HepG2 (cell line): ENCODE results near the gene ATP2B2. TPM values are rescaled to one million over a fixed set of nuclear protein-coding genes. Genes with fewer than 3 reads are reported as not detected.
A peak's percentile ranks its signal among the peaks of the same experiment; 100 is the strongest.

ENCODE experiments used
- ARHGAP35 ChIP-seq: sonication (generic); formaldehyde crosslinking; IDR thresholded peaks from 2 replicates; pipeline ENCODE4 v1.9.0; 2022; ENCODE audit warnings: mild to moderate bottlenecking, inconsistent platforms, moderate library complexity, missing genetic modification reagents, borderline replicate concordance
- CENPBD1 ChIP-seq: sonication (generic); formaldehyde crosslinking; IDR thresholded peaks from 2 replicates; pipeline ENCODE4 v1.8.0; 2022; ENCODE audit warnings: missing genetic modification reagents, low read depth, mild to moderate bottlenecking, borderline replicate concordance
- HINFP ChIP-seq: sonication (generic); formaldehyde crosslinking; IDR thresholded peaks from 2 replicates; pipeline ENCODE4 v1.4.0; 2020; ENCODE audit warnings: low read depth, mild to moderate bottlenecking, missing genetic modification reagents
- JUN ChIP-seq: sonication (generic); formaldehyde crosslinking; IDR thresholded peaks from 2 replicates; pipeline ENCODE4 v1.4.0; 2020; ENCODE audit warnings: mild to moderate bottlenecking, missing genetic modification reagents
- KAT2B ChIP-seq: fragments of 150-350 bp; IDR thresholded peaks from 2 replicates; pipeline ENCODE4 v1.6.1; 2014; ENCODE audit warnings: low read depth, low read length, borderline replicate concordance
- LBX2 ChIP-seq: sonication (generic); formaldehyde crosslinking; IDR thresholded peaks from 2 replicates; pipeline ENCODE4 v1.5.0; 2020; ENCODE audit warnings: missing genetic modification reagents, mild to moderate bottlenecking, borderline replicate concordance
- NCOA1 ChIP-seq: sonication (generic); formaldehyde crosslinking; IDR thresholded peaks from 2 replicates; pipeline ENCODE4 v1.9.0; 2021; ENCODE audit warnings: missing genetic modification reagents
- NFE2L2 ChIP-seq: fragments of 150-350 bp; IDR thresholded peaks from 2 replicates; pipeline ENCODE4 v1.6.1; 2014; ENCODE audit warnings: low read length
- ONECUT2 ChIP-seq: sonication (generic); formaldehyde crosslinking; IDR thresholded peaks from 2 replicates; pipeline ENCODE4 v1.4.0; 2020; ENCODE audit warnings: missing genetic modification reagents
- SRSF1 ChIP-seq: fragments of 200-400 bp; formaldehyde crosslinking; optimal IDR thresholded peaks from 2 replicates; pipeline ENCODE3; 2017; ENCODE audit warnings: mild to moderate bottlenecking, low read depth, low read length, moderate library complexity
- TFDP1 ChIP-seq: IDR thresholded peaks from 2 replicates; pipeline ENCODE4 v1.6.1; 2016; ENCODE audit warnings: missing compliant biosample characterization, missing genetic modification reagents, borderline replicate concordance
- TIGD3 ChIP-seq: sonication (generic); formaldehyde crosslinking; IDR thresholded peaks from 2 replicates; pipeline ENCODE4 v1.5.1; 2020; ENCODE audit warnings: mild to moderate bottlenecking, missing genetic modification reagents, borderline replicate concordance
- ZBTB21 ChIP-seq: sonication (generic); formaldehyde crosslinking; IDR thresholded peaks from 2 replicates; pipeline ENCODE4 v1.4.0; 2020; ENCODE audit warnings: missing genetic modification reagents
- ZKSCAN8 ChIP-seq: IDR thresholded peaks from 2 replicates; pipeline ENCODE4 v1.6.1; 2016; ENCODE audit warnings: borderline replicate concordance, missing genetic modification reagents, missing compliant biosample characterization
- ZNF253 ChIP-seq: sonication (generic); formaldehyde crosslinking; IDR thresholded peaks from 2 replicates; pipeline ENCODE4 v1.8.0; 2022; ENCODE audit warnings: mild to moderate bottlenecking, missing genetic modification reagents, borderline replicate concordance
- ZNF44 ChIP-seq: sonication (generic); formaldehyde crosslinking; IDR thresholded peaks from 2 replicates; pipeline ENCODE4 v1.5.1; 2020; ENCODE audit warnings: mild to moderate bottlenecking, missing genetic modification reagents
- ZNF550 ChIP-seq: sonication (generic); formaldehyde crosslinking; IDR thresholded peaks from 2 replicates; pipeline ENCODE4 v1.4.0; 2020; ENCODE audit warnings: mild to moderate bottlenecking, missing genetic modification reagents, borderline replicate concordance
- ZNF652 ChIP-seq: IDR thresholded peaks from 2 replicates; pipeline ENCODE4 v1.6.1; 2016; ENCODE audit warnings: low read depth, borderline replicate concordance
- ZNF788 ChIP-seq: sonication (generic); formaldehyde crosslinking; IDR thresholded peaks from 2 replicates; pipeline ENCODE4 v1.5.0; 2020; ENCODE audit warnings: mild to moderate bottlenecking, missing genetic modification reagents, borderline replicate concordance
- ZNF83 ChIP-seq: sonication (generic); formaldehyde crosslinking; IDR thresholded peaks from 2 replicates; pipeline ENCODE4 v1.4.0; 2020; ENCODE audit warnings: missing genetic modification reagents, mild to moderate bottlenecking, borderline replicate concordance
- polyA plus RNA-seq, 8 experiments: library from polyadenylated mRNA; depleted of rRNA in 3 of 8; stranded (reverse) in 7 of 8; unstranded in 1 of 8; fragments of >200 nt; fragmentation: Illumina TruSeq in 4 of 8; extraction: Trizol in 4 of 8; gene quantifications; 2 replicates each; pipeline versions ENCODE4 v1.2.1 to v1.2.3, GENCODE V29; 2011 to 2016; ENCODE audit warnings: low read depth in 4 of 8, missing spikeins in 1 of 8, mixed read lengths in 1 of 8; ENCODE audit not compliant: insufficient read depth in 1 of 8
- total RNA-seq, 5 experiments: library from RNA; depleted of rRNA; stranded (reverse); fragments of >200 nt; fragmentation: Illumina TruSeq; extraction: Trizol; gene quantifications; 2 replicates each; pipeline ENCODE4 v1.2.3, GENCODE V29; 2016; ENCODE audit warnings: low read depth in 1 of 5

Gene ATP2B2
- total and polyA plus RNA-seq, 2 of the 13 experiments (the other 11 are each of a cell fraction or from before 2014, with no cell fraction given): 1.5 to 2.3 TPM

GRCh38 chr3:10459954-10460754 is 45.2 kb downstream of the ATP2B2 start (continued):
- TF ChIP-seq TIGD3 (peak; percentile 99), CENPBD1 (CRISPR knock-in tag) (no peak; the same call in 1 of the 2 replicates), ARHGAP35 (CRISPR knock-in tag) (peak; percentile 94; the same call in 1 of the 2 replicates), NCOA1 (CRISPR knock-in tag) (peak; percentile 51; the same call in 1 of the 2 replicates), ZKSCAN8 (CRISPR knock-in tag) (peak; percentile 91), ZNF253 (CRISPR knock-in tag) (peak; percentile 92; the same call in 1 of the 2 replicates), ZNF550 (CRISPR knock-in tag) (no peak), ZNF788 (CRISPR knock-in tag) (peak; percentile 65; the same call in 1 of the 2 replicates), JUN (CRISPR knock-in tag) (no peak), TFDP1 (CRISPR knock-in tag) (peak; percentile 38; the same call in 1 of the 2 replicates), HINFP (0 out of 2 replicates have a peak, but pooled peaks have one; percentile 39), KAT2B (no peak), SRSF1 (no peak), ZBTB21 (CRISPR knock-in tag) (peak; percentile 84; the same call in 1 of the 2 replicates), LBX2 (CRISPR knock-in tag) (peak; percentile 92; the same call in 1 of the 2 replicates), ZNF652 (peak; percentile 54; the same call in 1 of the 2 replicates), ZNF44 (CRISPR knock-in tag) (no peak), ONECUT2 (peak; percentile 66), NFE2L2 (no peak), ZNF83 (CRISPR knock-in tag) (peak; percentile 93)
